GM10266 (cell line): Measurements from ENCODE around the gene MPST.

Experiments used
- DNase-seq: peaks from one replicate; pipeline ENCODE4 v3.0.0; 2012; ENCODE audit errors: extremely low spot score
- CTCF ChIP-seq: IDR thresholded peaks from 2 replicates; pipeline ENCODE4 v1.5.1; 2012; ENCODE audit warnings: mild to moderate bottlenecking, low read depth; ENCODE audit not compliant: control insufficient read depth, insufficient read depth; ENCODE audit errors: missing control alignments

The MPST gene

GRCh38 chr22:37063431-37064420 lies 44.2 kb downstream of the MPST start:
- no peak for TF ChIP-seq CTCF
- DNase-seq = no peak

- TF ChIP-seq CTCF = no peak
- DNase-seq = no peak
Measured at GRCh38 chr22:37064553-37064952, 45.0 kb downstream of the MPST start.

- no peak for DNase-seq
Measured at GRCh38 chr22:37065180-37065579, 45.6 kb downstream of the MPST start.

GRCh38 chr22:37065961-37066360 lies 46.4 kb downstream of the MPST start:
- TF ChIP-seq CTCF = no peak
- no peak for DNase-seq

More at GRCh38 chr22:37065180-37065579, 45.6 kb downstream of the MPST start:
- no peak for TF ChIP-seq CTCF

GRCh38 chr22:37067428-37067827 lies 47.9 kb downstream of the MPST start:
- DNase-seq = no peak
- TF ChIP-seq CTCF = no peak

GRCh38 chr22:37068859-37069258 lies 49.3 kb downstream of the MPST start:
- no peak for DNase-seq
- TF ChIP-seq CTCF = no peak

GRCh38 chr22:37069319-37069718 lies 49.8 kb downstream of the MPST start:
- no peak for DNase-seq
- no peak for TF ChIP-seq CTCF
